Karpas-422 (cell line): ENCODE measurements around the gene PYHIN1. TPM values are rescaled to one million over a fixed set of nuclear protein-coding genes. Genes with fewer than 3 reads are reported as not detected.

Source experiments
- DNase-seq: peaks from one replicate; pipeline ENCODE4 v3.0.0-alpha.2; 2015
- H2AFZ ChIP-seq: fragments of 200-600 bp; sonication (generic); 2 replicates; pipeline ENCODE4 v1.6.1; 2014; ENCODE audit warnings: antibody characterized with exemption, low read length, mixed read lengths
- H3K27ac ChIP-seq: fragments of 200-600 bp; sonication (generic); 2 replicates; pipeline ENCODE4 v1.5.1; 2014; ENCODE audit warnings: mild to moderate bottlenecking, low read length, moderate library complexity
- H3K27me3 ChIP-seq: fragments of 200-600 bp; sonication (generic); 2 replicates; pipeline ENCODE4 v1.6.1; 2014; ENCODE audit warnings: low read length, mixed read lengths
- H3K36me3 ChIP-seq: fragments of 200-600 bp; sonication (generic); 2 replicates; pipeline ENCODE4 v1.6.1; 2014; ENCODE audit warnings: low read length, mixed read lengths; ENCODE audit not compliant: insufficient read depth
- H3K4me1 ChIP-seq: fragments of 200-600 bp; sonication (generic); 2 replicates; pipeline ENCODE4 v1.6.1; 2014; ENCODE audit warnings: mild to moderate bottlenecking, low read length, mixed read lengths
- H3K4me2 ChIP-seq: fragments of 200-600 bp; sonication (generic); 2 replicates; pipeline ENCODE4 v1.6.1; 2014; ENCODE audit warnings: low read length, low read depth, mild to moderate bottlenecking; ENCODE audit not compliant: poor library complexity, severe bottlenecking
- H3K4me3 ChIP-seq: fragments of 200-600 bp; sonication (generic); 2 replicates; pipeline ENCODE4 v1.5.1; 2014; ENCODE audit warnings: mild to moderate bottlenecking, antibody characterized with exemption, low read length, mixed read lengths
- H3K79me2 ChIP-seq: fragments of 200-600 bp; sonication (generic); 2 replicates; pipeline ENCODE4 v1.6.1; 2014; ENCODE audit warnings: mild to moderate bottlenecking, low read length, mixed read lengths
- H3K9ac ChIP-seq: fragments of 200-600 bp; sonication (generic); 2 replicates; pipeline ENCODE4 v1.6.0; 2014; ENCODE audit warnings: low read length
- H3K9me2 ChIP-seq: fragments of 200-600 bp; sonication (generic), shearing (Covaris generic); replicated peaks from 2 replicates; pipeline ENCODE4 v1.6.0; 2014; ENCODE audit warnings: mild to moderate bottlenecking, low read length, moderate library complexity; ENCODE audit not compliant: insufficient read depth
- H3K9me3 ChIP-seq: fragments of 300-700, 200-600 bp; sonication (generic); 2 replicates; pipeline ENCODE4 v1.6.1; 2014; ENCODE audit warnings: low read length, mixed read lengths
- H4K20me1 ChIP-seq: fragments of 200-600 bp; sonication (generic); 2 replicates; pipeline ENCODE4 v1.6.1; 2014; ENCODE audit warnings: mild to moderate bottlenecking, antibody characterized with exemption, low read length, low read depth; ENCODE audit not compliant: insufficient read depth
- total RNA-seq: library from RNA; depleted of rRNA; stranded (reverse); fragments of >200 nt; shearing (Covaris generic); gene quantifications from 2 replicates; pipeline ENCODE4 v1.2.3, GENCODE V29; 2014; ENCODE audit warnings: low replicate concordance; rRNA removed

PYHIN1 gene
- total RNA-seq = not detected in 2 replicates

- DNase-seq = no peak
- no peak within 1 kb of the TSS for H3K4me3 ChIP-seq
- no peaks in the 10 kb centered on the region for H3K4me1 ChIP-seq
- no peak within 1 kb of the TSS for H3K27ac ChIP-seq
- H3K9me2 ChIP-seq = no peaks in the 10 kb centered on the region
- H3K36me3 ChIP-seq = no peaks in the 10 kb centered on the region
- no peaks in the 10 kb centered on the region for H4K20me1 ChIP-seq
- no peak within 1 kb of the TSS for H2AFZ ChIP-seq
- no peak within 1 kb of the TSS for H3K9ac ChIP-seq
- no peaks in the 10 kb centered on the region for H3K27me3 ChIP-seq
- no peaks in the 10 kb centered on the region for H3K9me3 ChIP-seq
- H3K79me2 ChIP-seq = no peaks in the 10 kb centered on the region
- H3K4me2 ChIP-seq = no peak within 1 kb of the TSS
Observed at GRCh38 chr1:158931055-158931737, at the start of gene PYHIN1. Gene PYHIN1 (plus strand): TSS chr1:158931552. CDS start chr1:158936911, 5,359 bp downstream.

GRCh38 chr1:158893654-158894053 lies 37.7 kb upstream of the PYHIN1 start:
- H3K9ac ChIP-seq = no peak overlapping the region
- H3K4me3 ChIP-seq = no peak overlapping the region
- no peak overlapping the region for H3K4me2 ChIP-seq
- no peaks in the 10 kb centered on the region for H3K27me3 ChIP-seq
- H3K4me1 ChIP-seq = no peaks in the 10 kb centered on the region
- no peaks in the 10 kb centered on the region for H3K79me2 ChIP-seq
- no peaks in the 10 kb centered on the region for H4K20me1 ChIP-seq
- no peaks in the 10 kb centered on the region for H3K36me3 ChIP-seq
- no peak overlapping the region for H3K27ac ChIP-seq
- DNase-seq = no peak
- H3K9me3 ChIP-seq = no peaks in the 10 kb centered on the region
- H2AFZ ChIP-seq = no peak overlapping the region
- no peaks in the 10 kb centered on the region for H3K9me2 ChIP-seq

DNA sequence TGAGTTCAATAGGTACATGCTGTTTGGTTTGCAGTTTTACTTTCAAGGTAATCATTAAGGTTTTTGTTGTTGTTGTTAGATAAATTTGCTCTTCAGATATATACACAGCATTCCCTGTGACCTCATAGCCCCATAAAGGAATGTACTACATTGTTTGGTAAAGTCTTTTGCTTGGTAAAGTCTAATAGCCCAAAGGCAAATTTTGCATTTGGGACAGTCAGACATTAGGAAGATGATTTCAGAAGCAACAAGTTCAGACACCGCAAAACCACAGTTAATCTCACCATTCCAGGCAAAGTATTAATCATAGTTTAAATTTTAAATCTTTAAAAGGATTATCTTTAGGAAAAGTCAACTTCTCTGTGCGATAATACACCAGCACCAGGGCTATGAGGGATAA lies 32.6 kb upstream of the PYHIN1 start:
- Histone ChIP-seq H2AFZ (no peak overlapping the region), H3K27ac (no peak overlapping the region), H3K36me3 (no peaks in the 10 kb centered on the region), H3K9me3 (no peaks in the 10 kb centered on the region), H3K4me2 (no peak overlapping the region), H3K79me2 (no peaks in the 10 kb centered on the region), H3K4me3 (no peak overlapping the region), H3K9me2 (no peaks in the 10 kb centered on the region), H3K27me3 (no peaks in the 10 kb centered on the region), H4K20me1 (no peaks in the 10 kb centered on the region), H3K4me1 (no peaks in the 10 kb centered on the region), H3K9ac (no peak overlapping the region)
- no peak for DNase-seq

- Histone ChIP-seq H3K9me3 (no peaks in the 10 kb centered on the region), H3K79me2 (no peaks in the 10 kb centered on the region), H3K27me3 (no peaks in the 10 kb centered on the region), H3K4me3 (no peak overlapping the region), H3K36me3 (no peaks in the 10 kb centered on the region), H3K9me2 (no peaks in the 10 kb centered on the region), H4K20me1 (no peaks in the 10 kb centered on the region), H3K4me2 (no peak overlapping the region), H3K4me1 (no peaks in the 10 kb centered on the region), H2AFZ (no peak overlapping the region), H3K9ac (no peak overlapping the region), H3K27ac (no peak overlapping the region)
- DNase-seq = no peak
Observed at GRCh38 chr1:158901623-158902022, 29.7 kb upstream of the PYHIN1 start.

GRCh38 chr1:158916085-158916484 lies 15.3 kb upstream of the PYHIN1 start:
- Histone ChIP-seq H2AFZ (no peak overlapping the region), H3K9me3 (peaks cover 7% of the 10 kb centered on the region; the same call in 1 of the 2 replicates), H3K9me2 (no peaks in the 10 kb centered on the region), H3K4me2 (no peak overlapping the region), H3K4me3 (no peak overlapping the region), H3K4me1 (no peaks in the 10 kb centered on the region), H3K27me3 (no peaks in the 10 kb centered on the region), H4K20me1 (no peaks in the 10 kb centered on the region), H3K27ac (no peak overlapping the region), H3K9ac (no peak overlapping the region), H3K79me2 (no peaks in the 10 kb centered on the region), H3K36me3 (no peaks in the 10 kb centered on the region)
- DNase-seq = no peak

DNA sequence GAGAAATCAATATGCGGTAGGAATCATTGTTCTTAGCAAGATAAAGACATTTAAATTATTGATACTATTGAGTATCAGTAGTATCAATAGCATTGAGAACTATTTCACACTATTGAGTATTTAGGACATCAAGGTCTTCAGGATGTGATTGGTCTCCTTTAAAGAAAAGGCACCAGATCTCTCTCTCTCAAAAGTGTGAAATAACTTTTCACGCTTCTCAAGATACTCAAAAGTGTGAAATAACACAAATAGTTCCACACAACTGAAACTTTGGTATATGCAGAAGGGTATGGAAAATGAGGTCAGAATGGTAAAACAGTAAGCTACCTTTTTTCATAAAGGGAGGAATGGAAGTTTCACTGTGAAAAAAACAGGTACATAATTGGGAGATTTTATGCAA lies 6.7 kb upstream of the PYHIN1 start:
- H3K4me1 ChIP-seq = no peaks in the 10 kb centered on the region
- no peaks in the 10 kb centered on the region for H3K36me3 ChIP-seq
- no peaks in the 10 kb centered on the region for H3K27me3 ChIP-seq
- H4K20me1 ChIP-seq = no peaks in the 10 kb centered on the region
- no peaks in the 10 kb centered on the region for H3K79me2 ChIP-seq
- no peak overlapping the region for H3K9ac ChIP-seq
- H3K4me2 ChIP-seq = no peak overlapping the region
- H3K27ac ChIP-seq = no peak overlapping the region
- H3K9me3 ChIP-seq = peaks cover 3% of the 10 kb centered on the region; the same call in 1 of the 2 replicates
- no peak for DNase-seq
- H3K4me3 ChIP-seq = no peak overlapping the region
- 0 out of 2 replicates have a peak, but pooled peaks cover 2% of the 10 kb centered on the region for H3K9me2 ChIP-seq
- no peak overlapping the region for H2AFZ ChIP-seq

- H3K9ac ChIP-seq = no peak overlapping the region
- no peaks in the 10 kb centered on the region for H3K4me1 ChIP-seq
- no peaks in the 10 kb centered on the region for H4K20me1 ChIP-seq
- no peaks in the 10 kb centered on the region for H3K27me3 ChIP-seq
- no peaks in the 10 kb centered on the region for H3K79me2 ChIP-seq
- no peaks in the 10 kb centered on the region for H3K9me2 ChIP-seq
- no peak for DNase-seq
- H3K36me3 ChIP-seq = no peaks in the 10 kb centered on the region
- H3K27ac ChIP-seq = no peak overlapping the region
- no peak overlapping the region for H3K4me3 ChIP-seq
- H3K4me2 ChIP-seq = no peak overlapping the region
- H3K9me3 ChIP-seq = no peaks in the 10 kb centered on the region
- H2AFZ ChIP-seq = no peak overlapping the region
Observed at GRCh38 chr1:158930504-158930903, 848 bp upstream of the PYHIN1 start.

GRCh38 chr1:158932171-158932570 lies 819 bp downstream of the PYHIN1 start:
- no peak overlapping the region for H3K4me2 ChIP-seq

More at GRCh38 chr1:158932171-158932570, 819 bp downstream of the PYHIN1 start:
- no peaks in the 10 kb centered on the region for H3K9me3 ChIP-seq
- no peaks in the 10 kb centered on the region for H4K20me1 ChIP-seq
- no peak overlapping the region for H3K4me3 ChIP-seq
- H3K79me2 ChIP-seq = no peaks in the 10 kb centered on the region
- H3K27me3 ChIP-seq = no peaks in the 10 kb centered on the region
- no peak for DNase-seq
- H3K9me2 ChIP-seq = no peaks in the 10 kb centered on the region
- H2AFZ ChIP-seq = no peak overlapping the region
- H3K4me1 ChIP-seq = no peaks in the 10 kb centered on the region
- H3K36me3 ChIP-seq = no peaks in the 10 kb centered on the region
- no peak overlapping the region for H3K27ac ChIP-seq
- H3K9ac ChIP-seq = no peak overlapping the region
